ENCODE measurements around the gene MUTYH.
A peak's percentile ranks its signal among the peaks of the same experiment; 100 is the strongest.

Gene MUTYH

GRCh38 chr1:45348966-45349677 lies 8.9 kb upstream of the MUTYH start:
- DNase-seq (ENCODE audit: low spot score), result no peak

GRCh38 chr1:45348609-45348965 lies 8.3 kb upstream of the MUTYH start:
- DNase-seq (ENCODE audit: low spot score), result no peak

GRCh38 chr1:45348020-45348419 lies 7.8 kb upstream of the MUTYH start:
- peak; percentile 47 for DNase-seq (ENCODE audit: low spot score)

- DNase-seq (ENCODE audit: low spot score), result no peak
Measured at GRCh38 chr1:45346473-45346872, 6.2 kb upstream of the MUTYH start.

- no peak for DNase-seq (ENCODE audit: low spot score)
Measured at GRCh38 chr1:45345014-45345413, 4.8 kb upstream of the MUTYH start.

- DNase-seq (ENCODE audit: low spot score), result no peak
Measured at GRCh38 chr1:45344499-45344898, 4.3 kb upstream of the MUTYH start.

- DNase-seq (ENCODE audit: low spot score), result no peak
Measured at GRCh38 chr1:45340816-45341466, 701 bp upstream of the MUTYH start.

GRCh38 chr1:45337630-45338325 lies 2.5 kb downstream of the MUTYH start:
- DNase-seq (ENCODE audit: low spot score), result no peak

- DNase-seq (ENCODE audit: low spot score), result no peak
Measured at GRCh38 chr1:45335855-45336324, 4.3 kb downstream of the MUTYH start.

- no peak for DNase-seq (ENCODE audit: low spot score)
Measured at GRCh38 chr1:45334308-45335245, 5.7 kb downstream of the MUTYH start.

GRCh38 chr1:45332346-45332720 lies 7.9 kb downstream of the MUTYH start:
- DNase-seq (ENCODE audit: low spot score), result no peak

- no peak for DNase-seq (ENCODE audit: low spot score)
Measured at GRCh38 chr1:45331436-45332345, 8.5 kb downstream of the MUTYH start.

- no peak for DNase-seq (ENCODE audit: low spot score)
Measured at GRCh38 chr1:45329445-45329844, 10.8 kb downstream of the MUTYH start.

GRCh38 chr1:45328680-45329079 lies 11.6 kb downstream of the MUTYH start:
- DNase-seq (ENCODE audit: low spot score), result no peak

GRCh38 chr1:45327644-45328515 lies 12.4 kb downstream of the MUTYH start:
- no peak for DNase-seq (ENCODE audit: low spot score)

- peak; percentile 73 for DNase-seq (ENCODE audit: low spot score)
Measured at GRCh38 chr1:45326627-45327623, 13.3 kb downstream of the MUTYH start, which contains the start of gene HPDL. TSS of gene HPDL (plus strand) at chr1:45326895. CDS start at chr1:45327149, 254 bp downstream.

- no peak for DNase-seq (ENCODE audit: low spot score)
Measured at GRCh38 chr1:45325851-45326506, 14.3 kb downstream of the MUTYH start.

GRCh38 chr1:45322486-45323040 lies 17.7 kb downstream of the MUTYH start:
- no peak for DNase-seq (ENCODE audit: low spot score)

Data from hepatic stellate cell (primary cell).